8988T (cell line): ENCODE measurements around the gene ADCK1.
"Not testable (repeated sequence)": the region's sequence is repeated elsewhere in the genome, so short reads cannot be mapped to it uniquely, and the experiment has no call there.

Experiments
- DNase-seq: peaks from one replicate; pipeline ENCODE4 v3.0.0; 2011

Gene ADCK1

DNA sequence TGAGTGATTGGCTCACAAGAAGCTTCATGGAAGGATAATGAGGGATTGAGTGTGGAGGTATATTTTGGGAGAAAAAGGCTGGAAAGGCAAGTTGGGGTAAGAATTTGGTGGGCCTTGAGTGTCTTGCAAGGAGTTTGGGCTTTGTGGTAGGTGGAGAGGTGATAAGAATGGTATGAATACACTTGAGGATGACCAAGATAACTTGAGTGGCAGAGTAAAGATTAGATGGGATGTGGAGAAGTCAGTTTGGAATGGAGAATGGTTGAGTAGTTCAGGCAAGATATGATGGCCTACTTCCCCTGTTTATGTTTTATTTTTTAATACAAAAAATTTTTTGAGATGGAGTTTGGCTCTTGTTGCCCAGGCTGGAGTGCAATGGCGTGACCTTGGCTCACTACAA is 9.1 kb downstream of the ADCK1 start:
- no peak for DNase-seq

DNA sequence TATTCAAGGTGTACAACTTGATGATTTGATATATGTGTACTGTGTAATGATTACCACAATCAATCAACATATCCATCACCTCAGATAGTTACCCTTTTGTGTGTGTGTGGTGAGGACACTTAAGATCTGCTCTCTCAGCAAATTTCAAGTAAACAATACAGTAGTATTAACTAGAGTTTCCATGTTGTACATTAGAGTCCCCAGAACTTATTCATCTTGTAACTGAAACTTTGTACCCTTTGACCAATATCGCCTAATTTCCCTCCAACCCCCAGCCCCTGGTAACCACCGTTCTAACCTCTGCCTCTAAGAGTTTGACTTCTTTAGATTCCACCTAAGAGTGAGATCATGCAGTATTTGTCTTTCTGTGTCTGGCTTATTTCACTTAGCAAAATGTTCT is 12.1 kb downstream of the ADCK1 start:
- DNase-seq: no peak

DNA sequence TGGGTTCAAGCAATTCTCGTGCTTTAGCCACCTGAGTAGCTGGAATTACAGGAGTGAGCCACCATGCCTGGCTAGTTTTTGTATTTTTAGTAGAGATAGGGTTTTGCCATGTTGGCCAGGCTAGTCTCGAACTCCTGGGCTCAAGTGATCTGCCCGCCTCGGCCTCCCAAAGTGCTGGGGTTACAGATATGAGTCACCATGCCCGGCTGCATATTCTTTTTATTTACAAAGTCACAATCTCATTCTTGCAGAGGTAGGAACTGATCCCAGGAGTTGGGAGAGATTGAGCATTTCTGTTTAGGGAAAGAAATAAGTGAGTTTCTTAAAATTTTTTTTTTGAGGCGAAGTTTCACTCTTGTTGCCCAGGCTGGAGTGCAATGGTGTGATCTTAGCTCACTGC is 12.8 kb downstream of the ADCK1 start:
- DNase-seq: not testable (repeated sequence)

DNA sequence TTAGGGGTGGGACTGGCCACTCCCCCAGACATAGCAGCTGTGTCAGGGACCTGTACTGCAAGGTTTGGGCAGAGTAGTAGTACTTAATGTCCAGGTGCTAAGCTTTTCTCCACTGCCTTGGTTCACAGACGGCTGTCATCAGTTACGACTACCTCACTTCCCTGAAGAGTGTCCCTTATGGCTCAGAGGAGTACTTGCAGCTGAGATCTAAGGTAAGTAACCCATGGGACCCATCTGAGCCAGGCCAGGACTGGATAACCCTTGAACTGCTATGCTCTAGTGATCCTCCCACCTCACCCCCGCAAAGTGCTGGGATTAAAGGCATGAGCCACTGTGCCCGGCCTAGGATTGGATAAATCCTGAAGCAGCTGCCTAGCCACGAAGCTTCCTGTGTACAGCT is 22.4 kb downstream of the ADCK1 start:
- DNase-seq: no peak

DNA sequence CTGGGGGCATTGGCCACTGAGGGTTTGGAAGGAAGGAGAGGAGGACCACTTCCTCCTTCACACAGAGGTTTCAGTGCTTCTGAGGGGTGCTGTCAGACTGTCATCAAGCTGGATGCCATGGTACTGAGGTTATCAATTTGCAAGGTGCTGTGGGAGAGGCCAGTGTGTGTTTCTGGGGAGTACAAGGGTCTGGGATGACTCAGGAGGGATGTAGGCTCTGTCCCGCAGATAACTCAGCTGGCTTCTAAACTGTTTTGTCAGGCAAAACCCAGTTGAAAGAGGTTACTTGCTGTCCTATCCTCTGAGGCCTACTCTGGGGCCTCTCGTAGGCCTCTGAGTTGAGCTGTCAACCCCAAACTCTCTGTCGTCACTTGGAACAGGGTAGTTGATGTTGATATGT is 22.8 kb downstream of the ADCK1 start:
- DNase-seq: no peak

DNA sequence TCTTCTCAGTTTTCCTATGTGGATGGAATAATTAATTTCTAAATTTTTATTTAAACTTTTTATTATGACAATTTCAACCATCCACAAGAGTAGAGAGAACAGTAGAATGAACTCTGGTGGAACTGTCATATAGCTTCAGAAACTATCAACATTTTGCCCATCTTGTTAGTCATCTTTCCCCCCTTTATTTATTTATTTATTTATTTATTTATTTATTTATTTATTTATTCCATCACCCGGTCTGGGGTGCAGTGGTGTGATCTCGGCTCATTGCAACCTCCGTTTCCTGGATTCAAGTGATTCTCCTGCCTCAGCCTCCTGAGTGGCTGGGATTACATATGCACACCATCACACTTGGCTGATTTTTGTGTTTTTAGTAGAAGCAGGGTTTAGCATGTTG is 23.5 kb downstream of the ADCK1 start:
- no peak for DNase-seq

DNA sequence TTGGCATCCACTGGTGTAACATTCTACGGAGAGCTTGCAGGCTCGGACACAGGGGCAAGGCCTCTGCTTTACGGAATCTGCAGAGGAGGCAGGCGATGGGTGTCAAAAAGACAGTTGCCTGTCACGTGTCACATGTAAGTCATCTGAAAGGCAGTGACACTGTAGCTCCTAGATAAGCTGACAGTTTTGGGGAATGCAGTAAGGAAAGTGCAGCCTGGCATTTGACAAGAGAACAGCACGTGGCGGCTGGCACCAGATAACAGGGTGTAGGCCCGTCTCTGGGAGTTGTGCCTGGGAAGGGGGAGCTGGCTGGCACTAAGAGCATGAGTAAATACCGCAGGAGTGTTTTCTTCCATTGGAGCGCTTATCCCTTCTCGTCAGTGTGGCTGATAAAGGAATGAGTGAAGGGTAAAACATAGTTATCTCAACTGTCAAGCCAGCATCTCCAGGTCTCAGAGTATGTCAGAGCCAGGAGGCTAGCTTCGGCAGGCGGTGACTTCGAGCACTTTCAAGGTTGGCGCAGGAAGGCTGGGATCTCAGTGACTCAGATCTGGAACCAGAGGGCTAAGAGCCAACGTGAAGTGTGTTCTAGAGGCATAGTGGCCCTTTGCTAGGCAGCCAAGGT is 26.1 kb downstream of the ADCK1 start:
- DNase-seq: no peak

DNA sequence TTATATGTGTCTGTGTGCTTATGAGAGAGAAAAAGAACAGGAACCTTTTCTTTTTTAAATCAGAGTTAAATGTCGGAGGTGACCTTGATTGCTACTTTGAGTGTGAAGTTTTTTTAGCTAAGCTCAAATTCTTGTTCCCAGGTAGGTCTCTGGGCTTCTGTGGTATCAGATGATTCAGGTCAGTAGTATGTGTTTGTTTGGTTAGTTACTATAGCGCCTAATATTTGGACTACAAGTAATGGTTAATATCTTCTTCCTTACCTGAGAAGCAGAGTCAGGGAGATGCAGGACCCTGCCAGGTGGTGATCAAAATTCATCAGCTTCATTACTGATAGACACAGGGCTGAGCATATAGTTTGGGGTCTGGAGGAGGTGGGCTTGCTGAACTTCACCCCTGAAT is 30.8 kb downstream of the ADCK1 start:
- DNase-seq: no peak

DNA sequence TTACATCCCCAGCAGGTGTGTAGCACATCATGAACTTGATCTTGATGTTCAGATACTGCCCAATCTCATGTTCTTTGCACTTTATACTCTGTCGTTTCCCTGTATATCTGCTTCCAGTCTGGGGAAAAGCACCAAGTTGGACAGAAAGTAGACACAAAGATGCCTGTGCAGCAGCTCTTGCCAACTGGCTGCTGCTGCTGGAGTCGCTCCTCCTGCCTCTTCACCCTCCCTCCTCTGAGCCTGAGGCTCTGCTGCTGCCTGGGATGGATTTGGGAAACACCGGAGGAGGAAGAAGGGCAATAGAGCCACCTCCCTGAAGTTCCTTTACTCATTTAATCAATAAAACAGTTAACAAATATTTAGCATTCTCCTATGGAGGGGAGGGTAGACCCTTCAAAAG is 32.4 kb downstream of the ADCK1 start:
- DNase-seq: no peak

DNA sequence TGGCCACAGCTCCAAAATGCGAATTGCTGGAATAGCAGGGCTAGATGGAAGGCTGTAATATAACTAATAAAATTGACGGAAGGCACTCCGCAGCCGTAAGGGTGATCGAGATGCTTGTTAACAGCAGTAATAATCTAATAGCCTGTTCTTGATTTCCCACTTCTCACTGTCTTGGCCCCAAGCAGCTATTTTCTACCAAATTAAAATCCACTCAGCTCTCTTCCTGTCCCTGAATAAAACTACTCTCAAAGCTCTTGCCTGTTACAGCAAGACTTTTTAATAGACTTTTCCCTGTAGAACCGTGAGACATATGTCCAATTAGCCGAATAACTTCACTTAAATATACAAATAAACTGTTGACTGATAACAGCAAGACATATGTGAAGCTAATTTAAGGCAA is 38.0 kb downstream of the ADCK1 start:
- no peak for DNase-seq

DNA sequence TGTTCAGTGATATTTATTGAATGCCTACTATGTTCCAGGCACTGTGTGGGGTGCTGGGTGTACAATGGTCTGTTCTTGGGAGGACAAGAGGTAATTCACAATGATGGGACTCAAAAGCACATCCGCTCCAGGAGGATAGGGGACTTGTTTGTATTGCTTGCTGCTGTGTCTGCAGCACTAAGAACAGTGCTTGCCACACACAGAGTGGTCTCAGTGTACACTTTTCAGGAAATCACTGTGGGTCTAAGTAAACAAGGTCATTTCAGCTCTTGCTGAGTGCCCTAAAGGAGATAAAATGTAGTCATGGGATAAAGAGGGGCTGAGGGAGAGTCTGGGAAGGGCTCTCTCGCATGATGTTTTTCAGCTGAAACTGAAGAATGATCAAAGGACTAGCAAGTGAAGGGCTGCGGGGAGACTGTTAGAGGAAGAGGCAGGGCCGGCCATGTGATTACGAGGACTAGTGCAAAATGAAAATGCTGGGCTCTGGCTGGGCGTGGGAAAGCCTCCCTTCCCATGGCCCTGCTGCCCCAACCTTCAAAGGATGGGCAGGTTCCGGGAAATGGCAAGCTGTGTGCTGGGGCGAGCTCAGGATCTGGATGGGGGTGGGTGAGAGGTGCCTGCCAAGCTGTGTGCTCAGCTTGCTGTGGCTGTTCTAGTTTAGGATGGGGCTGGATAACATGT is 39.1 kb downstream of the ADCK1 start:
- DNase-seq: no peak

DNA sequence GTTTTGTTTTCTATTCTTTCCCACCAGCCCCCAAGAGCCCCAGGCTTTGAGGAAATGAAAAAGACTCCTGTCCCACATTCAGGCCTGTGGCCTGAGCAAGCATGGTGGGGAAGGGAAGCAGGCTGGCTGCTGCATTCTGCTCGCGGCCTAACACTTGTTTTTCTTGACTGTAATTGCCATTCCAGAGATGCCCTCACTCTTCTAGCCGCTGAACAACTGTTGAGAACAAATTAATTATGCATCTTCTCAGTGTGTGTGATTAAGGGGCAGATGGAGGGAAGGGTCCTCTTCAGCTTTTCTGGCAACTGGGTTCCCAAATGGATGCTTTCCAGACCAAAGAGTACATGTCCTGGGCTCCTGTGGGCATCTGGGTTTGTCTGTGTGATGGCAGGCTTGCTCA is 43.3 kb downstream of the ADCK1 start:
- DNase-seq: no peak

DNA sequence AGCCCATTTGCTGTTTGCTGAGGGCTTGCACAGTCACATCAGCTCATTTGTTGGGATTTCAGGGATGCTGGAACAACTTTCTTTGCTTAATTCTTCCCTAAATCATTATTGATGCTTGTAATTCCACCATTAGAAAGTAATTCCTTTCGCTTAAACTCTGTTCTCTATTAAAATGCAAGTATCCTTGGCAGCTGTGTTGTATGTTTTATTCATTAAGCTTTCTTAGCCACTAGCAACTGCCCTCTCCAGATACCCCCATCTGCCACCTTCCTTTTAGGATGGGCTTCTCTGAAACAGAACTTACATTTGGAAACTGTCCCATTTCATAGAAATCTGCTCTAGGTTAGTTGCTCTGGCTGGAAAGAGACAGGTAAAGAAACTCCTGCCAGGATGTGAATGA is 43.7 kb downstream of the ADCK1 start:
- DNase-seq: no peak

DNA sequence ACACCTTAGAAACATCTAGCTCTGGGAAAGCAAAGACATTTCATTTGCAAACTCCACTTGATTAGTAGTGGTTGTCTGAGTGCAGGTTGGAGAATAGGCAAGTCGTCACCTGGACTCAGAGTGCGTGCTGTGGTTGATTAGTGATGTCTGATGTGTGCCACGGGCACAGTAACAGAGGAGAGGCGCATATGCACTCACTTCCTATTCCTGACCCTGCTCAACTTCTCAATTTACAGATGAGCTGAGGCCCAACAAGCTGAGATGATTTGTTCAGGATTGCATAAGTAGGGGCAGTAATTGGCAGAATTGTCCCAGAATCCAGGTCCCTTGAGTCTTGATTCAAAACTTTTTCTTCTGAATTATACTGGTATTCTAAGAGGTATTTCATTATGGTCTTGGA is 44.9 kb downstream of the ADCK1 start:
- DNase-seq: no peak

DNA sequence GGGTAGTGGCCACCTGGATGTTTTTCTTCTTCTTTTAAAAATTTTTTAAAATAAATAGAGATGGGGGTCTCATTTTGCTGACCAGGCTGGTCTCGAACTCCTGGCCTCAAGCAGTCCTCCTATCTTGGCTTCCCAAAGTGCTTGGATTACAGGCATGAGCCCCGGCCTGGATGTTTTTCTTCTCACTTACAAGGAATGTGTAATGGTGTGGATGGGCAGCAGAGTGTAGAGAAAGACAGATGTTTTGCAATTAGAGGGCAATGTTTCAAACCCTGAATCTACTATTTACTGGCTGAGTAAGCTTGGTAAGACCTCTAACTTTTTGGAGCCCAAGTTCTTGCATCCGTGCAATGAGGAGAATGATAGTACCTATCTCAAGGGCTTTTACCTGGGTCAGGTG is 48.1 kb downstream of the ADCK1 start:
- DNase-seq: no peak

DNA sequence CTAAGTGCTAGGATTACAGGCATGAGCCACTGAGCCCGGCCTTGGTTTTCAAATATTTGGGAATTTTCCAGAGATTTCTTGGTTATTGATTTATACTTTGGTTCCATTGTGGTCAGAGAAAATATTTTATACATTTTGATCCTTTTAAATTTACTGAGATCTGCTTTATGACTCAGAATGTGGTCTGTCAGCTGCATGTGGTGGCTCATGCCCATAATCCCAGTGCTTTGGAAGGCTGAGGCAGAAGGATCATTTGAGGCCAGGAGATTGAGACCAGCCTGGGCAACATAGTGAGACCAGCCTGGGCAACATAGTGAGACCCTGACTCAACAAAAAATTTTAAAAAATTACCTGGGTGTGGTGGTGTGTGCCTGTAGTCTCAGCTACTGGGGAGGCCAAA is 49.8 kb downstream of the ADCK1 start:
- DNase-seq: no peak

DNA sequence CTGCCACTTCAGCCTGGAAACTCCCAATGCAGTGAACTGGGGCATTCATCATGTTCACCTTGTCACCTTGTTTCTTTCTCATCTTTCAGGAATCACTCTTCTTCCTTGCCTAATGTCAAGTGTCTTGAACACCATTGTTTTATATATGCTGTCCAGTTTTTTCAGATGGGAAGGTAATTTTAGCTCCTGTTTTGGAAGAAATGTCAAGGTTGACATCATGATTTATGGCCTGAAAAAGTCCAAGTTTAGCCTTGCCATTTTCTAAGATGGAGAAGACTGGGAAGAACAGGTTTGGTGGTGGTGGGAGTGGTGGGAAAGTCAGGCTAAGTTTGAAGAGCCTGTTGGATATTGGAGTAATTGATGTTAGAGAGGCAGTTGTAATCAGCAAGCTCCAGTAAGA is 54.0 kb downstream of the ADCK1 start:
- no peak for DNase-seq

DNA sequence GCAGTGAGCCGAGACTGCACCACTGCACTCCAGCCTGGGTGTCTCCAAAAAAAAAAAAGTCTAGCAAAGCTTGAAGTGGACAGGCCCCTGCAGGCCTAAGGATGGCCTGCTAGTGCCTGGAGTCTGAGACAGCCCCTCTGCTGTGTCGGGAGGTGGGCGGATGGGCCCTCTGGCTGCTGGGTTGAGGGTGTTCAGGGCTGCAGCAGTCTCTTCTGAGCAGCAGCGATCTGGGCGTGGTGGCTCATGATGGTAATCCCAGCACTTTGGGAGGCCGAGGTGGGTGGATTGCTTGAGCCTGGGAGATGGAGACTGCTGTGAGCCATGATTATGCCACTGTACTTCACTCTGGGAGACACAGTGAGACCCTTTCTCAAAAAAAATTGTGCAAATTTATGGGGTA is 57.0 kb downstream of the ADCK1 start:
- no peak for DNase-seq

DNA sequence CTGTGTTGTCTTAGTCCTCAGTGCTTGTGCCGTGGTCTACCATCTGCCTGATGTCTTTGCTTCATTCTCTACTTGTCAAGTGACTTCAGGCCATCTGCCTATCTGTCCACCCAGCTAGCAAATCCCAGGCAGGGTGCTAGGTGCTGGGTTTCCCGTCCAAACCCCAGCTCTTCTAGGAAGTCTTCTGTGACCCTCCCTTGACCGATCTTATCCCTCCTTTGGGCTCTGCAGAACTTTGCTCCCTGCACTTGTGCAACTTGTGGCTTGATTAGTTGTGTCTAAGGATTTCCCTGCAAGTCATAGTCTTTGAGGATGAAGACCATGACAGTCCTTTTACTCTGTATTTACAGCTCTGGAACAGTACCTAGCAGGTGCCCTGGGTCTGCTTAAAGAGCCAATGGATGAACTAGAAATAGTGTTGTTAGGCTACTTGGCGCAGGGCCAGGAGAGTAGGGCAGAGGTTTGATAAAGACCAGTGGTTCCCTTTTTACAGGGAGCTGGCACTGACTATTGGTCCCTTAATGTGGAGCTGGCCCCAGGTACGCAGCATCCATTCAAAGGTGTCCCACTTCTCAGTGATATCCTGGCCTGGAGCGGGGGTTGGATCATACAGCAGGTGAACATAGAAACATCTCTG is 60.1 kb downstream of the ADCK1 start:
- DNase-seq: no peak

DNA sequence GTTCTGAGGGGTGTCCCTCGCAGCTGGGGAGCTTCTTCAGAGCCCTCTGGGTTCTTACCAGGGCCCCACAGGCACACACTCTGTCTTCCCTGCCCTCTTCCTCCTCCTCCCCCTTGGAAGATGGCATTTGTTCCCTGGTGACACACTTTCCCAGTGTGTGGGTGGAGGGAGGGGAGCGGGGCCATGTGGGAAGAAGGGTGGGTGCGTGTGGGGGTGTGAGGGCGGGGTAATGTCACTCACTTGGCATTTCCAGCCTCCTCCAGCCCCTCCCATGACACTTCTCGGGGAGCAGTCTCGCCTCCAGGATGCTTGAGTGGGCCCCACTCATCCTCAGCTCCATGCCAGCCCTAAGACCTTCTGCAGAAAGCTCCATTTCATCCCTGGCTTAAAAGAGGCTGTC is 61.3 kb downstream of the ADCK1 start:
- DNase-seq: no peak

DNA sequence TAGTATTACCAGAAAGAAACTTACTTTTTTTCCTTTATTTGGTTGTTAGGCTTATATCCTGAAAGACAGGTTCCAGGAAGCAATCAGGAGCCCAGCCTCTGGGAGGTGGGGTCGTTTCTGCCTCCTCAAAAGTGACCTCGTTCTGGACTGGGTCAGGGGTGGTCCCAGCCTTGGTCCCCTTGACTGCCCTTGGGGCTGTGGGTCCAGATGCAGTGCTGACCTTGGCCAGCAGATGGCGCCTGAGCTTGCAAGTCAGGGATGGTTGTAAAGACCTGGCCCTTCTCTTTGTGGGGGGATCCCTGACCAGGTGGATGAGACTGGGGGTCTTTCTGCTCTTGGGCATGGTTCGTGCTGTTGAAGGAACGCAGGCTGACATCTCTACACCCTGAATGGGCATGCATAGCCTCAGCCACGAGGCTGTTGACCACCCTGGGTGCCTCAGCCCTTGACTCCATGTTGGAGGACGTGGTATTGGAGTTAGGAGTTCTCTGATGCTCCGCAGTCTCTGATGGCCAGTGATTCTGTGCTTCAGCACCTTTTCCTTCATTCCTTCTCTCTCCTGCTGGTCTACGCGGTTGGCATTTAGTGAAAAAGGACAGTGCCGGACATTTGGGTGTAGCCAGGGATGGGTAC is 62.4 kb downstream of the ADCK1 start:
- DNase-seq: peak; percentile 81

DNA sequence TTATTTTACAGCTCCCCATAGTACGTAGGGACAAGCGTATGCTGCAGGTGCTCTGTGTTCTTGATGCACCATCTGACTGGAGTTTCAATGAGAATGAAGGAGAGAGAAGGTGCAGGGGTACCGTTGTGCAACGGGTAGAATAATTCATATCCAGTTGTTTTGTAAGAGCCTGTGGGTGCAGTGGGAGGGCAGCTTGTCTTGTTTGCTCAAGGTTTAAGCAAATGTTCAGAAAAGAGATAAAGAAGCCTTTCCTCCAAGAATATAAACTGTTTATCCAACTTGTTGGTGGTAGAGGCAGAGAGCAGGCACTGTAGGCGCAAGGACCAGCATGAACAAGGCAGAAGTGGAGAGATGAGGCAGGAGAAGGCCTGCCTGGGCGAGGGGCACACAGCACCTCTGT is 64.2 kb downstream of the ADCK1 start:
- no peak for DNase-seq

DNA sequence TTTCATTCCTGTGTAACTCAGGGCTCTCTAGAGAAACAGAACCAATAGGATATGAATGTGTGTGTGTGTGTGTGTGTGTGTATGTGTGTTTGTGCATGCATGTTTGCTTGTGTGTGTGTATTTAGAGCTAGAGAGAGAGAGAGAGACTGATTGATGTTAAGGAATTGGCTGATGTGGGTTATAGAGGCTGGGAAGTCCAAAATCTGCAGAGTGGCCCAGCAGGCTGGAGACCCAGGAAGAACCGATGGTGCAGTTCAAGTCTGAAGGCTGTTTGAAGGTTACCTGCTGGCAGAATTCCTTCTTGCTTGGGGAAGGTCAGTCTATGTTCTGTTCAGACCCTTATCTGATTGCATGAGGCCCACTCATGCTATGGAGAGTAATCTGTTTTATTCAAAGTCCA is 64.7 kb downstream of the ADCK1 start:
- no peak for DNase-seq

DNA sequence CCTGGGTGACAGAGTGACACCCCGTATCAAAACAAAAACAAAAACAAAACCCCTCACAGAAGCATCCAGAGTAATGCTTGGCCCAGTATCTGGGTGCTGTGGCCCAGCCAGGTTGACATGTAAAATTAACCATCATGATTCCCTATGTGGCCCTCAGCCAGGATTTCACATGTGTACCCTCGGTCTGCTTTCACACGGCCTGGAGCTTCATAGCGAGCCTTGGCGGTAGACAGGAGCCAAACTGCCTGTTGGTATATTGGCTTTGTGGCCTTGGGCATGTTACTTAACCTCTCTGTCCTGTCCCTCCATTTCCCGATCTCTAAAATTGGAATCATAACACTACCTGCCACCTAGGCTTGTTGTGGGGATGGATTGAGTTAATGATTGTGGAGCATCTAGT is 65.5 kb downstream of the ADCK1 start:
- DNase-seq: no peak
